Caco-2 (cell line): ENCODE data around the gene SMARCC1. TPM values are rescaled to one million over a fixed set of nuclear protein-coding genes. Genes with fewer than 3 reads are reported as not detected.

ENCODE experiments used
- BruUV-seq: library from RNA; stranded (reverse); fragments of 400-500 nt; replicated peaks from 2 replicates; lab custom pipeline; 2021; lab: Mats Ljungman, UMichigan
- CTCF ChIA-PET: fragments of 300-600 bp; sonication (Branson Sonifier 250); formaldehyde crosslinking; loops from one replicate; lab custom pipeline; 2022; ENCODE audit warnings: antibody characterized with exemption; lab: Charles Lee
- POLR2A ChIA-PET: fragments of 300-600 bp; sonication (Branson Sonifier 250); formaldehyde crosslinking; loops from one replicate; lab custom pipeline; 2022; ENCODE audit warnings: antibody characterized with exemption; lab: Charles Lee
- DNase-seq, 2 experiments: peaks; one replicate each; pipeline versions ENCODE4 v3.0.0 to v3.0.0-alpha.2; 2020 to 2022
- H3K27me3 ChIP-seq: replicated peaks from 2 replicates; pipeline ENCODE4 v1.6.0; 2011; ENCODE audit warnings: low read length; ENCODE audit not compliant: control insufficient read depth, insufficient read depth
- H3K36me3 ChIP-seq: 2 replicates; pipeline ENCODE4 v1.5.1; 2011; ENCODE audit warnings: low read length; ENCODE audit not compliant: control insufficient read depth, insufficient read depth
- H3K4me1 ChIP-seq: fragments of 250-450 bp; sonication (Bioruptor Pico); 2 replicates; pipeline ENCODE4 v1.5.1; 2020; ENCODE audit warnings: mild to moderate bottlenecking
- H3K4me3 ChIP-seq: 2 replicates; pipeline ENCODE4 v1.5.1; 2011; ENCODE audit warnings: low read depth, mild to moderate bottlenecking, control low read depth, low read length
- H3K9me3 ChIP-seq: fragments of 250-450 bp; sonication (Bioruptor Pico); 2 replicates; pipeline ENCODE4 v1.5.1; 2020; ENCODE audit warnings: mild to moderate bottlenecking, moderate library complexity
- H3K27ac Mint-ChIP-seq: one replicate; pipeline ENCODE4 v1.8.0; 2022; ENCODE audit warnings: mixed read lengths; ENCODE audit not compliant: unreplicated experiment
- H3K27me3 Mint-ChIP-seq: one replicate; pipeline ENCODE4 v1.8.0; 2022; ENCODE audit warnings: mixed read lengths; ENCODE audit not compliant: insufficient read depth, unreplicated experiment
- H3K36me3 Mint-ChIP-seq: one replicate; pipeline ENCODE4 v1.8.0; 2022; ENCODE audit warnings: mild to moderate bottlenecking, mixed read lengths; ENCODE audit not compliant: insufficient read depth, unreplicated experiment
- H3K4me1 Mint-ChIP-seq: one replicate; pipeline ENCODE4 v1.8.0; 2022; ENCODE audit warnings: low read depth, mixed read lengths; ENCODE audit not compliant: unreplicated experiment
- H3K4me3 Mint-ChIP-seq: one replicate; pipeline ENCODE4 v1.8.0; 2022; ENCODE audit warnings: mild to moderate bottlenecking, moderate library complexity, mixed read lengths; ENCODE audit not compliant: unreplicated experiment
- H3K9me3 Mint-ChIP-seq: one replicate; pipeline ENCODE4 v1.8.0; 2022; ENCODE audit warnings: mixed read lengths; ENCODE audit not compliant: unreplicated experiment
- CTCF ChIP-seq, 2 experiments: fragments of 200-600 bp in 1 of 2; IDR thresholded peaks; 1 replicate in 1 of 2; 2 replicates in 1 of 2; pipeline versions ENCODE4 v1.5.1 to v1.8.0; 2011 to 2022; ENCODE audit warnings: antibody characterized with exemption in 1 of 2, control low read depth in 1 of 2, inconsistent platforms in 1 of 2, low read depth in 1 of 2, low read length in 1 of 2, mild to moderate bottlenecking in 1 of 2, moderate library complexity in 1 of 2; ENCODE audit not compliant: insufficient read depth in 1 of 2, severe bottlenecking in 1 of 2, unreplicated experiment in 1 of 2
- intact Hi-C: fragments of 100-400 bp; cut with micrococcal nuclease; formaldehyde crosslinking; loops from one replicate; pipeline ENCODE4 v1.10.0; 2022; ENCODE audit not compliant: unreplicated experiment
- total RNA-seq: library from RNA; stranded (reverse); gene quantifications from 2 replicates; pipeline ENCODE4 v1.2.3, GENCODE V29; 2022

SMARCC1 gene
- total RNA-seq, 1 experiment from 2014 or later = 128 TPM

DNA sequence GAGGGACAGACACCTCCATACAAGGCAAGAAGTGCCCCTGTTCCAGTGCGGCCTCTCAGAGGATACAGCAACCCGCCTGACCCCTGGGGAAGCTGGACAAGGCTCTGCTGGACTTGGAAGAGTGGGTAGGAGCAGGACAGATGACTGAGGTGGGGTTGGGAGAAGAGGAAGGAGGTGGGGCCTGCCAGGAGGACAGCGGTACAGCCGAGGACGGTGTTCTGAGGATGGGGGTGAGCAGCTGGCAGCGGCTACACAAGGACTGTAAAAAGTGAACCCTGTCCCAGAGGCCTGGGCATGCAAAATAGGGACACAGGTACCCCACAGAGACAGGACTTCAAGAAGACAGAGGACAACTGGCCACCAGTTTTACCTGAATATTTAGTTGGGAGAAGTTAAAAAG is 244.7 kb downstream of the SMARCC1 start:
- H3K4me1 ChIP-seq = no peaks in the 10 kb centered on the region
- H3K4me3 ChIP-seq = no peak overlapping the region
- ChIA-PET POLR2A (no interaction called here), CTCF (no interaction called here)
- H3K27ac Mint-ChIP-seq = no peak overlapping the region
- no peaks in the 10 kb centered on the region for H3K4me1 Mint-ChIP-seq
- no peak overlapping the region for H3K4me3 Mint-ChIP-seq
- H3K36me3 Mint-ChIP-seq = no peaks in the 10 kb centered on the region
- no peaks in the 10 kb centered on the region for H3K36me3 ChIP-seq
- intact Hi-C loops = no loop called here
- H3K27me3 Mint-ChIP-seq = no peaks in the 10 kb centered on the region
- H3K27me3 ChIP-seq = no peaks in the 10 kb centered on the region
- BruUV-seq = no TSS peak
- TF ChIP-seq CTCF (IDR thresholded peaks at IDR 0.05; ENCODE audit: insufficient read depth in 1 of 2, low read depth in 1 of 2, low read length in 1 of 2, severe bottlenecking in 1 of 2, unreplicated experiment in 1 of 2) = no peak
- no peak for DNase-seq
- no peaks in the 10 kb centered on the region for H3K9me3 ChIP-seq
- peaks cover 7% of the 10 kb centered on the region for H3K9me3 Mint-ChIP-seq

- no TSS peak for BruUV-seq
- Mint-ChIP-seq H3K27ac (no peak overlapping the region), H3K9me3 (peaks cover 7% of the 10 kb centered on the region), H3K4me3 (no peak overlapping the region), H3K27me3 (no peaks in the 10 kb centered on the region), H3K36me3 (no peaks in the 10 kb centered on the region), H3K4me1 (no peaks in the 10 kb centered on the region)
- DNase-seq = no peak
- Histone ChIP-seq H3K36me3 (no peaks in the 10 kb centered on the region), H3K27me3 (no peaks in the 10 kb centered on the region), H3K4me1 (no peaks in the 10 kb centered on the region), H3K4me3 (no peak overlapping the region), H3K9me3 (no peaks in the 10 kb centered on the region)
- TF ChIP-seq CTCF (IDR thresholded peaks at IDR 0.05; ENCODE audit: insufficient read depth in 1 of 2, low read depth in 1 of 2, low read length in 1 of 2, severe bottlenecking in 1 of 2, unreplicated experiment in 1 of 2) = no peak
- ChIA-PET POLR2A (no interaction called here), CTCF (no interaction called here)
- intact Hi-C loops = no loop called here
These were observed 245.3 kb downstream of the SMARCC1 start for GRCh38 chr3:47536221-47536891.

Other genes with a start within 250 kb of the SMARCC1 start
- gene CSPG5, start 203.0 kb downstream of the SMARCC1 start, total RNA-seq = 0.67 and 0.77 TPM in 2 replicates
- gene DHX30, start 21.2 kb upstream of the SMARCC1 start, total RNA-seq = 71.8 and 75.7 TPM in 2 replicates
- gene MAP4, start 234.5 kb upstream of the SMARCC1 start, total RNA-seq = 137 and 140 TPM in 2 replicates